Loucy (cell line): ENCODE data around the gene AMBRA1.

ENCODE experiments used
- H2AFZ ChIP-seq: fragments of 200-600 bp; sonication (generic); 2 replicates; pipeline ENCODE4 v1.6.0; 2016; ENCODE audit warnings: antibody characterized with exemption, mild to moderate bottlenecking, low read length, moderate library complexity
- H3F3A ChIP-seq: fragments of 200-600 bp; 2 replicates; pipeline ENCODE4 v1.6.0; 2016; ENCODE audit warnings: antibody characterized with exemption, low read depth, mild to moderate bottlenecking
- H3K27me3 ChIP-seq: fragments of 200-600 bp; sonication (generic); 2 replicates; pipeline ENCODE4 v1.6.1; 2014; ENCODE audit warnings: low read length, mild to moderate bottlenecking; ENCODE audit not compliant: insufficient read depth, poor library complexity, severe bottlenecking
- H3K36me3 ChIP-seq: fragments of 200-600 bp; sonication (generic); 2 replicates; pipeline ENCODE4 v1.6.1; 2016; ENCODE audit warnings: low read length; ENCODE audit not compliant: insufficient read depth
- H3K4me1 ChIP-seq: fragments of 200-600 bp; sonication (generic); 2 replicates; pipeline ENCODE4 v1.5.1; 2014; ENCODE audit warnings: low read length, mild to moderate bottlenecking; ENCODE audit not compliant: insufficient read depth, poor library complexity, severe bottlenecking
- H3K4me2 ChIP-seq: fragments of 200-600 bp; sonication (generic); 2 replicates; pipeline ENCODE4 v1.6.0; 2014; ENCODE audit warnings: antibody characterized with exemption, low read length, low read depth, mild to moderate bottlenecking; ENCODE audit not compliant: poor library complexity, severe bottlenecking
- H3K4me3 ChIP-seq: fragments of 200-600 bp; sonication (generic); 2 replicates; pipeline ENCODE4 v1.5.1; 2014; ENCODE audit warnings: low read length, mild to moderate bottlenecking, mixed read lengths; ENCODE audit not compliant: poor library complexity, severe bottlenecking
- H3K79me2 ChIP-seq: fragments of 200-600 bp; sonication (generic); 2 replicates; pipeline ENCODE4 v1.6.1; 2014; ENCODE audit warnings: low read length; ENCODE audit not compliant: insufficient read depth
- H3K9ac ChIP-seq: fragments of 200-600 bp; sonication (generic); 2 replicates; pipeline ENCODE4 v1.6.0; 2014; ENCODE audit warnings: mild to moderate bottlenecking, low read depth, low read length, moderate library complexity; ENCODE audit not compliant: poor library complexity, severe bottlenecking
- H3K9me2 ChIP-seq: fragments of 200-600 bp; sonication (generic); replicated peaks from 2 replicates; pipeline ENCODE4 v1.6.1; 2016; ENCODE audit warnings: low read depth, low read length, mixed read lengths
- H3K9me3 ChIP-seq: fragments of 200-600 bp; sonication (generic); 2 replicates; pipeline ENCODE4 v1.6.1; 2014; ENCODE audit warnings: mild to moderate bottlenecking, antibody characterized with exemption, low read length, low read depth; ENCODE audit not compliant: insufficient read depth
- H4K20me1 ChIP-seq: fragments of 200-600 bp; sonication (generic); 2 replicates; pipeline ENCODE4 v1.6.0; 2014; ENCODE audit warnings: antibody characterized with exemption, low read length, mild to moderate bottlenecking; ENCODE audit not compliant: insufficient read depth, poor library complexity, severe bottlenecking
- CTCF ChIP-seq: fragments of 200-600 bp; sonication (generic); conservative IDR thresholded peaks from 2 replicates; pipeline ENCODE4 v1.5.1; 2014; ENCODE audit warnings: mild to moderate bottlenecking, antibody characterized with exemption, low read length
- EZH2phosphoT487 ChIP-seq: fragments of 200-600 bp; IDR thresholded peaks from 2 replicates; pipeline ENCODE4 v1.6.1; 2018; ENCODE audit warnings: antibody characterized with exemption, mild to moderate bottlenecking, moderate library complexity, borderline replicate concordance

Gene AMBRA1

GRCh38 chr11:46490666-46491065 lies 103.2 kb downstream of the AMBRA1 start:
- Histone ChIP-seq H3K36me3 (peaks cover 52% of the 10 kb centered on the region; the same call in 1 of the 2 replicates), H3K9ac (no peak overlapping the region), H3K9me2 (no peaks in the 10 kb centered on the region), H3K4me3 (no peak overlapping the region), H3K27me3 (no peaks in the 10 kb centered on the region), H3K9me3 (no peaks in the 10 kb centered on the region), H4K20me1 (peaks cover 4% of the 10 kb centered on the region), H2AFZ (no peak overlapping the region), H3K4me1 (peaks cover 10% of the 10 kb centered on the region), H3K79me2 (no peaks in the 10 kb centered on the region), H3F3A (no peaks in the 10 kb centered on the region), H3K4me2 (no peak overlapping the region)
- no peak for TF ChIP-seq EZH2phosphoT487
- TF ChIP-seq CTCF = no peak

DNA sequence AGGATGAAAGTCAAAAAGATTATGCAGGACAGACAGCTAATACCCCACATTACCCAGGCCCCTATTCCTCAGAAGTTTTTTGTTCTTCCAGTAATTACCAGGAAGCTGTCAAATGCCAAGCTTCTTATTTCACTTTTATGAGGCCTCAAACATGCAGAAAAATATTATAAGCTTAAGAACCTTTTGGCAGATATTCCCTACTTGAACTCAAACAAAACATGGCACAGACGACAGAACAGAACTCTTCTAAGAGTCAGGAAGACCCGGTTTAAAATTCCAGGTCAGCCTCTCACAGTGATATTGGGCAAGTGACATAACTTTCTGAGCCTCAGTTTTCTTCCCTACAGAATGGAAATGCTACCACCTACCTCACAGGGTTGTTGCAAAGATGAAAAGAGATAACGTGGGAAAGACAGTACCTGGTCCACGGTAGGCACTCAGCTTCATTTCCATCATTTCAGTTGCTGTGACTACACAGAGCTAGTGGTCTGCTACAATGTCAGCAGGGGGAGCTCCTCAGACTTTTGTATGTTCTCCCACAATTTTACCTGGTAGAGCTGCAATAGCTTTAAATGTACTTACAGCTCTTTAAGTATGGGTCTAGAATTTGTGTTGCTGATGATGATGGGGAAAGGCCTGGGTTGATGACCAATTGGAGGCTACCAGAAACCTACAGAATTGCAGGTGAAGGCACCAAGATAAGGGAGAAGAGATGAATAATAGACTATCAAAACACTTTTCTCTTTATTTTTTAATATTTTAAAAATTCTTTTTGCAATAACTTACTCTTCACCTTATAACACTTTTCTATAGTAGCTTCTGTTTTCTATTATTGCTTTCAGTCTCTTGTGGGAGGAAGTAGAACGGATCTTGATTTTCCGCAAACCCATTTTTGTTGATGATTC lies 103.9 kb downstream of the AMBRA1 start:
- peaks cover 10% of the 10 kb centered on the region for H3K4me1 ChIP-seq
- no peak overlapping the region for H3K4me2 ChIP-seq
- peaks cover 4% of the 10 kb centered on the region for H4K20me1 ChIP-seq
- no peak overlapping the region for H3K9ac ChIP-seq
- no peaks in the 10 kb centered on the region for H3K9me3 ChIP-seq
- peak; percentile 78 for TF ChIP-seq CTCF
- no peak for TF ChIP-seq EZH2phosphoT487
- H3K79me2 ChIP-seq = no peaks in the 10 kb centered on the region
- no peak overlapping the region for H3K4me3 ChIP-seq
- H3K9me2 ChIP-seq = no peaks in the 10 kb centered on the region
- H3K36me3 ChIP-seq = peaks cover 45% of the 10 kb centered on the region; the same call in 1 of the 2 replicates
- H2AFZ ChIP-seq = no peak overlapping the region
- H3F3A ChIP-seq = no peaks in the 10 kb centered on the region
- H3K27me3 ChIP-seq = no peaks in the 10 kb centered on the region

DNA sequence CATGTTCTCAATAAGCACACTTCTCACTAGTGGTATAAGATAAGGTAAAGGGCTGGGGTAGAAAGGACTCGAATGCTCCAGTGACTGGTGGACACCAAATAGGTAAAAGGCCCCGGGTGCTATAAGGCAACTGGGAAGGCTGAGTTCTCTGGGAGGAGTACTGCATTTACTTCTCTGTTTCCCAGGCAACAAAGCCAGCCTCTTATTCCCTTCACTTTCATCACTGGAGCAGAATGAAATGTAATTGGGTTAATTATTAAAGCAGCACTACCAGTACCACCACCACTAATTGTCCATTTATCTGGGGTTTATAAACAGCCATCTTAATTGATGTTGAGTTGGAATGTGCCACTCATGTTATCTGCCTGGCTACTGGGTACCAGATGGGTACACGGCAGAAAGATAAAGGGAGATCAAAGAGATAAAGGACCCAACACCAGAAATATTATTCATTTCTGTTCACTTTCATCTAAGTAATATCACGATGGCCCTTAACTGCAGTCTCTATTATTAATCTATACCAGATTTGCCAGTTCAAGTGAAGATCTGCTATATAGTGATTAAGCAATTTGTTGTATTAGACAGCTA lies 107.9 kb downstream of the AMBRA1 start:
- Histone ChIP-seq H4K20me1 (peaks cover 3% of the 10 kb centered on the region), H3K9ac (no peak overlapping the region), H2AFZ (no peak overlapping the region), H3K36me3 (peaks cover 25% of the 10 kb centered on the region; the same call in 1 of the 2 replicates), H3K4me3 (no peak overlapping the region), H3K9me3 (no peaks in the 10 kb centered on the region), H3K4me2 (no peak overlapping the region), H3K79me2 (no peaks in the 10 kb centered on the region), H3K4me1 (no peaks in the 10 kb centered on the region), H3K9me2 (no peaks in the 10 kb centered on the region), H3K27me3 (no peaks in the 10 kb centered on the region), H3F3A (no peaks in the 10 kb centered on the region)
- TF ChIP-seq CTCF (no peak), EZH2phosphoT487 (no peak)
